Peyer's patch (tissue), 4 donors: Measurements from ENCODE around the gene NOBOX.

ENCODE experiments used
- CTCF ChIP-seq, 6 experiments: fragments of 450-650 bp in 4 of 6; fragments of 200-600 bp in 2 of 6; sonication (generic) in 1 of 6; IDR thresholded peaks; one replicate each; pipeline ENCODE4 v1.5.1; 2017 to 2019; ENCODE audit warnings: antibody characterized with exemption in 6 of 6, mild to moderate bottlenecking in 3 of 6, moderate library complexity in 1 of 6
- POLR2A ChIP-seq, 2 donors: fragments of 450-650 bp; IDR thresholded peaks; one replicate each; pipeline ENCODE4 v1.5.1; 2017; ENCODE audit warnings: antibody characterized with exemption in 2 of 2, mild to moderate bottlenecking in 2 of 2, moderate library complexity in 2 of 2

GRCh38 chr7:144407266-144407931 is 3.9 kb upstream of the NOBOX start:
- TF ChIP-seq CTCF (IDR thresholded peaks at IDR 0.05): no peak
- TF ChIP-seq POLR2A (IDR thresholded peaks at IDR 0.05): no peak
